ENCODE results near the gene GATAD2B. TPM values are rescaled to one million over a fixed set of nuclear protein-coding genes. Genes with fewer than 3 reads are reported as not detected.

GATAD2B gene
- total RNA-seq, 1 donor from 2014 or later, result 12.2 TPM

DNA sequence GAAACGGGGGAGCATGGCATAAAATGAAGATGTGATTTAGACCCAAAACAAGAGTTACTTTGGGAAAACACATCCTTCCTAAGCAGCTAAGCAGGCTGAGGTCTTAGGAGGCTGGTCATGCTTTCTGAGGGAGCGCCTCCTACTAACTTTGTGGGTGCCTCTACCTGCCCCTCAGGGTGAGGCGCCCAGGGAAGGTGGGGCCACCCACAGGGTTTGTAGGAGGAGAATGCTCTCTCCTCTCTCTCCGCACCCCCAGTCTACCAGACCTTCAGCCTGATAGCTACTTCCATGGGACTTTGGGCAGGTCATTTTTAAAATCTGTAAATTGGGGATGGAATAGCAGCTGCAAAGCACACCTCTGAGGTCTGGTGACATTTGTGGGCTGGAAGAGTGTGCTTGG lies 123.8 kb downstream of the GATAD2B start:
- Histone ChIP-seq H3K4me3 (ENCODE audit: low read depth, low read length) (no peak overlapping the region), H3K27me3 (ENCODE audit: control insufficient read depth, insufficient read depth, low read length) (peaks cover 2% of the 10 kb centered on the region), H3K36me3 (ENCODE audit: control insufficient read depth, insufficient read depth, low read length) (peaks cover 1% of the 10 kb centered on the region)
- TF ChIP-seq CTCF (IDR thresholded peaks at IDR 0.05; ENCODE audit: insufficient read depth, low read length, poor library complexity, severe bottlenecking), result no peak
- DNase-seq (ENCODE audit: low read depth), result no peak

- DNase-seq (ENCODE audit: low read depth), result no peak
- Histone ChIP-seq H3K36me3 (ENCODE audit: control insufficient read depth, insufficient read depth, low read length) (peaks cover 1% of the 10 kb centered on the region), H3K4me3 (ENCODE audit: low read depth, low read length) (no peak overlapping the region), H3K27me3 (ENCODE audit: control insufficient read depth, insufficient read depth, low read length) (peaks cover 4% of the 10 kb centered on the region)
- no peak for TF ChIP-seq CTCF (IDR thresholded peaks at IDR 0.05; ENCODE audit: insufficient read depth, low read length, poor library complexity, severe bottlenecking)
These were observed 124.3 kb downstream of the GATAD2B start for GRCh38 chr1:153798468-153798780.

GRCh38 chr1:153796786-153797659 lies 125.7 kb downstream of the GATAD2B start:
- Histone ChIP-seq H3K36me3 (ENCODE audit: control insufficient read depth, insufficient read depth, low read length) (peaks cover 1% of the 10 kb centered on the region), H3K27me3 (ENCODE audit: control insufficient read depth, insufficient read depth, low read length) (peaks cover 4% of the 10 kb centered on the region), H3K4me3 (ENCODE audit: low read depth, low read length) (no peak overlapping the region)
- TF ChIP-seq CTCF (IDR thresholded peaks at IDR 0.05; ENCODE audit: insufficient read depth, low read length, poor library complexity, severe bottlenecking), result peak; percentile 81
- DNase-seq (ENCODE audit: low read depth), result no peak

- TF ChIP-seq CTCF (IDR thresholded peaks at IDR 0.05; ENCODE audit: insufficient read depth, low read length, poor library complexity, severe bottlenecking), result no peak
- H3K36me3 ChIP-seq (ENCODE audit: control insufficient read depth, insufficient read depth, low read length), result peaks cover 1% of the 10 kb centered on the region
- no peak for DNase-seq (ENCODE audit: low read depth)
- peaks cover 4% of the 10 kb centered on the region for H3K27me3 ChIP-seq (ENCODE audit: control insufficient read depth, insufficient read depth, low read length)
- H3K4me3 ChIP-seq (ENCODE audit: low read depth, low read length), result no peak overlapping the region
These were observed 126.6 kb downstream of the GATAD2B start for GRCh38 chr1:153795934-153796785.

DNA sequence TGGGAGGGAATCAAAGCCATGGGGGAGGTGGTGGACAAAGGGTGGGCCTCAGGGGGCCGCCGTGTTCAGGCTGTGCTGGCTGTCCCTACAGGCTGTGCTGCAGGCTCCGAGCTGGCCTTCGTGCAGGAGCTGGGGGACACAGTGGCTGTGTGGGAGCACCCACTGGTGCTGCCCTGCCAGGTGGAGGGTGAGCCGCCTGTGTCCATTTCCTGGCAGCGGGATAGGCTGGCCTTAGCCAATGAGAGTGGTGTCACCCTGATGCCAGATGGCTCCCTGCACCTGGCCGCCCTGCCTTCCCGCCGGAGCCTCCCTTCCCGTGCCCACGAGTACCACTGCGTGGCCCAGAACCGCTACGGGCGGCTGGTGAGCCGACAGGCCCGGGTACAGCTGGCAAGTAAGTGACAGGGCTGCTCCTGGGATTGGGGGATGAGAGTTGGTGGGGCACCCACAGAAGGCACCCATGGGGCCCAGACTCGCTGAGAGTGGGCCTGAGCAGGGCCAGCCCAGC lies 127.4 kb downstream of the GATAD2B start:
- no peak for DNase-seq (ENCODE audit: low read depth)

More for the DNA sequence above, 127.4 kb downstream of the GATAD2B start:
- TF ChIP-seq CTCF (IDR thresholded peaks at IDR 0.05; ENCODE audit: insufficient read depth, low read length, poor library complexity, severe bottlenecking), result no peak
- Histone ChIP-seq H3K27me3 (ENCODE audit: control insufficient read depth, insufficient read depth, low read length) (peaks cover 4% of the 10 kb centered on the region), H3K4me3 (ENCODE audit: low read depth, low read length) (no peak overlapping the region), H3K36me3 (ENCODE audit: control insufficient read depth, insufficient read depth, low read length) (no peaks in the 10 kb centered on the region)

Data from kidney epithelial cell (primary cell).